HepG2 (cell line): ENCODE data around the gene FAM193A. TPM values are rescaled to one million over a fixed set of nuclear protein-coding genes. Genes with fewer than 3 reads are reported as not detected.
A peak's percentile ranks its signal among the peaks of the same experiment; 100 is the strongest.

Source experiments
- ARID5B ChIP-seq: IDR thresholded peaks from 2 replicates; pipeline ENCODE4 v1.4.0; 2020; ENCODE audit warnings: mild to moderate bottlenecking, missing genetic modification reagents
- GPBP1L1 ChIP-seq: sonication (generic); formaldehyde crosslinking; IDR thresholded peaks from 2 replicates; pipeline ENCODE4 v1.5.0; 2020; ENCODE audit warnings: mild to moderate bottlenecking, missing genetic modification reagents
- HMGA1 ChIP-seq: sonication (generic); formaldehyde crosslinking; conservative IDR thresholded peaks from 2 replicates; pipeline ENCODE4 v1.4.0; 2020; ENCODE audit warnings: missing genetic modification reagents
- HOXA3 ChIP-seq: sonication (generic); formaldehyde crosslinking; IDR thresholded peaks from 2 replicates; pipeline ENCODE4 v1.5.0; 2020; ENCODE audit warnings: missing genetic modification reagents
- IRF2 ChIP-seq: IDR thresholded peaks from 2 replicates; pipeline ENCODE4 v1.6.1; 2018; ENCODE audit warnings: missing genetic modification reagents, missing compliant biosample characterization
- JARID2 ChIP-seq: sonication (generic); formaldehyde crosslinking; IDR thresholded peaks from 2 replicates; pipeline ENCODE4 v1.8.1; 2023; ENCODE audit warnings: missing genetic modification reagents, inconsistent platforms; ENCODE audit not compliant: insufficient replicate concordance
- ZIK1 ChIP-seq: sonication (generic); formaldehyde crosslinking; IDR thresholded peaks from 2 replicates; pipeline ENCODE4 v1.5.0; 2020; ENCODE audit warnings: mild to moderate bottlenecking, low read depth, missing genetic modification reagents, borderline replicate concordance
- ZMAT3 ChIP-seq: sonication (generic); formaldehyde crosslinking; conservative IDR thresholded peaks from 2 replicates; pipeline ENCODE4 v1.7.0; 2021; ENCODE audit warnings: missing genetic modification reagents
- ZNF230 ChIP-seq: sonication (generic); formaldehyde crosslinking; IDR thresholded peaks from 2 replicates; pipeline ENCODE4 v1.4.0; 2020; ENCODE audit warnings: mild to moderate bottlenecking, missing genetic modification reagents
- ZNF3 ChIP-seq: IDR thresholded peaks from 2 replicates; pipeline ENCODE4 v1.7.0; 2017; ENCODE audit warnings: inconsistent platforms
- ZXDC ChIP-seq: sonication (generic); formaldehyde crosslinking; IDR thresholded peaks from 2 replicates; pipeline ENCODE4 v1.5.0; 2020; ENCODE audit warnings: mild to moderate bottlenecking, missing genetic modification reagents
- polyA plus RNA-seq, 8 experiments: library from polyadenylated mRNA; depleted of rRNA in 3 of 8; stranded (reverse) in 7 of 8; unstranded in 1 of 8; fragments of >200 nt; fragmentation: Illumina TruSeq in 4 of 8; extraction: Trizol in 4 of 8; gene quantifications; 2 replicates each; pipeline versions ENCODE4 v1.2.1 to v1.2.3, GENCODE V29; 2011 to 2016; ENCODE audit warnings: low read depth in 4 of 8, missing spikeins in 1 of 8, mixed read lengths in 1 of 8; ENCODE audit not compliant: insufficient read depth in 1 of 8
- total RNA-seq, 5 experiments: library from RNA; depleted of rRNA; stranded (reverse); fragments of >200 nt; fragmentation: Illumina TruSeq; extraction: Trizol; gene quantifications; 2 replicates each; pipeline ENCODE4 v1.2.3, GENCODE V29; 2016; ENCODE audit warnings: low read depth in 1 of 5
- TF ChIP-seq, protein P1 (sequence below): IDR thresholded peaks from 2 replicates; pipeline ENCODE4 v1.6.1; 2016; ENCODE audit warnings: low read depth, control low read depth
- TF ChIP-seq, protein P2 (sequence below): sonication (generic); formaldehyde crosslinking; IDR thresholded peaks from 2 replicates; pipeline ENCODE4 v1.8.1; 2023; ENCODE audit warnings: mild to moderate bottlenecking, missing genetic modification reagents, borderline replicate concordance
- TF ChIP-seq, protein P3 (sequence below): sonication (generic); formaldehyde crosslinking; IDR thresholded peaks from 2 replicates; pipeline ENCODE4 v1.9.0; 2022; ENCODE audit warnings: low read depth, missing genetic modification reagents

FAM193A gene
- total and polyA plus RNA-seq, 2 of the 13 experiments (the other 11 are each of a cell fraction or from before 2014, with no cell fraction given): 5.7 to 8.7 TPM

DNA sequence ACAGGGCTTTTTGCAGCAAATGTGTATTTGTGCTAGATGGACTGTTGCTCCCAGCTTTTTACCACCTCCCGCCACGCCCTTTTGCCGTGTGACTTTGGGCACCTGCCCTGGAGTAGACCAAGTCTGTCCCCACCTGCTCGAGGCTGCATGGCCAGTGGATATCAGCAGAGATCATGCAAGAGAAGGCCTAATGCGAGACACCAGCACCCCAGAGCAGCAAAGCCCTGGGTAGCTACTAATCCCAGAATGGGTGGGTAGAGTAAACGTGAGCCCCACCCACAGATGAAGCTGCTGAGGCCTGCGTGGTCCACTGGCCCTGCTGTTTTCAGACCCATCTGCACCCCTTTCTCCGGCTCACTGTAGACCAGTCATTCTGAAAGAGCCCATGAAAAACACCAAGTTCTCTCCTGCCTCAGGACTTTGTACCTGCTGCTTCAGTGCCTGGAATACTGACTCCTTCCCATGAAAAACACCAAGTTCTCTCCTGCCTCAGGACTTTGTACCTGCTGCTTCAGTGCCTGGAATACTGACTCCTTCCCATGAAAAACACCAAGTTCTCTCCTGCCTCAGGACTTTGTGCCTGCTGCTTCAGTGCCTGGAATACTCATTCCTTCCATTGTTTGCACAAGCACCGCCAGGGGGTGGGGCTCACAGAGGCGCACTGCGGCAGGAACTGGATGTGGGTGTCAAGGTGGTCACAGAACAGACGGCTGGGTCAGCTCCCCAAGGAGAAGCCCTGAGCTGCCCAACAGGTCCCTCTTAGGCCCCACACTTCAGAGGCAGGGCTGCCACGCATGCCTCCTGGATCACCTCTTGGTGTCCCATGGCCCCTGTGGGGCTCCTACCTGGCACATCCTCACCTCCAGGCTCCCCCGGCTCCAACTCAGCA lies 224.8 kb downstream of the FAM193A start (continued):
- TF ChIP-seq ZIK1: 0 out of 2 replicates have a peak, but pooled peaks have one; percentile 46
- TF ChIP-seq, protein P1, sequence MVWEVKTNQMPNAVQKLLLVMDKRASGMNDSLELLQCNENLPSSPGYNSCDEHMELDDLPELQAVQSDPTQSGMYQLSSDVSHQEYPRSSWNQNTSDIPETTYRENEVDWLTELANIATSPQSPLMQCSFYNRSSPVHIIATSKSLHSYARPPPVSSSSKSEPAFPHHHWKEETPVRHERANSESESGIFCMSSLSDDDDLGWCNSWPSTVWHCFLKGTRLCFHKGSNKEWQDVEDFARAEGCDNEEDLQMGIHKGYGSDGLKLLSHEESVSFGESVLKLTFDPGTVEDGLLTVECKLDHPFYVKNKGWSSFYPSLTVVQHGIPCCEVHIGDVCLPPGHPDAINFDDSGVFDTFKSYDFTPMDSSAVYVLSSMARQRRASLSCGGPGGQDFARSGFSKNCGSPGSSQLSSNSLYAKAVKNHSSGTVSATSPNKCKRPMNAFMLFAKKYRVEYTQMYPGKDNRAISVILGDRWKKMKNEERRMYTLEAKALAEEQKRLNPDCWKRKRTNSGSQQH: peak; percentile 49; the same call in 1 of the 2 replicates
- TF ChIP-seq ZNF3: no peak
- TF ChIP-seq JARID2 (CRISPR knock-in tag): no peak
- TF ChIP-seq ZMAT3 (CRISPR knock-in tag): 0 out of 2 replicates have a peak, but pooled peaks have one; percentile 47
- TF ChIP-seq ZNF230 (CRISPR knock-in tag): 0 out of 2 replicates have a peak, but pooled peaks have one; percentile 39
- TF ChIP-seq ZXDC (CRISPR knock-in tag): no peak
- TF ChIP-seq HMGA1: no peak
- no peak for TF ChIP-seq GPBP1L1
- TF ChIP-seq, protein P2, sequence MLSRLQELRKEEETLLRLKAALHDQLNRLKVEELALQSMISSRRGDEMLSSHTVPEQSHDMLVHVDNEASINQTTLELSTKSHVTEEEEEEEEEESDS (CRISPR knock-in tag): no peak
- TF ChIP-seq, protein P3, sequence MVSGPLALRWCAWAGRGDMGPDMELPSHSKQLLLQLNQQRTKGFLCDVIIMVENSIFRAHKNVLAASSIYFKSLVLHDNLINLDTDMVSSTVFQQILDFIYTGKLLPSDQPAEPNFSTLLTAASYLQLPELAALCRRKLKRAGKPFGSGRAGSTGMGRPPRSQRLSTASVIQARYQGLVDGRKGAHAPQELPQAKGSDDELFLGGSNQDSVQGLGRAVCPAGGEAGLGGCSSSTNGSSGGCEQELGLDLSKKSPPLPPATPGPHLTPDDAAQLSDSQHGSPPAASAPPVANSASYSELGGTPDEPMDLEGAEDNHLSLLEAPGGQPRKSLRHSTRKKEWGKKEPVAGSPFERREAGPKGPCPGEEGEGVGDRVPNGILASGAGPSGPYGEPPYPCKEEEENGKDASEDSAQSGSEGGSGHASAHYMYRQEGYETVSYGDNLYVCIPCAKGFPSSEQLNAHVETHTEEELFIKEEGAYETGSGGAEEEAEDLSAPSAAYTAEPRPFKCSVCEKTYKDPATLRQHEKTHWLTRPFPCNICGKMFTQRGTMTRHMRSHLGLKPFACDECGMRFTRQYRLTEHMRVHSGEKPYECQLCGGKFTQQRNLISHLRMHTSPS (CRISPR knock-in tag): peak; percentile 64; the same call in 1 of the 2 replicates
- peak; percentile 67 for TF ChIP-seq ARID5B (CRISPR knock-in tag)
- peak; percentile 70; the same call in 1 of the 2 replicates for TF ChIP-seq HOXA3 (CRISPR knock-in tag)
- TF ChIP-seq IRF2 (CRISPR knock-in tag): peak; percentile 49; the same call in 1 of the 2 replicates
